GM13977 (cell line): Measurements from ENCODE around the gene ARPP21.

Experiments used
- DNase-seq: peaks from one replicate; pipeline ENCODE4 v3.0.0; 2012; ENCODE audit warnings: low spot score
- in situ Hi-C: fragments of 300-500 bp; cut with MboI; formaldehyde crosslinking; loops from one replicate; pipeline ENCODE4 v1.12.0; 2022; ENCODE audit warnings: low sequenced_read_pairs, low pct_unique_long_range_greater_than_20kb, mixed read lengths, inconsistent platforms; ENCODE audit not compliant: unreplicated experiment
- TF ChIP-seq, protein P1 (sequence below): IDR thresholded peaks from 2 replicates; pipeline ENCODE4 v1.5.1; 2012; ENCODE audit warnings: mild to moderate bottlenecking, control low read depth; ENCODE audit not compliant: insufficient read depth; ENCODE audit errors: extremely low read depth, missing control alignments

ARPP21 gene

DNA sequence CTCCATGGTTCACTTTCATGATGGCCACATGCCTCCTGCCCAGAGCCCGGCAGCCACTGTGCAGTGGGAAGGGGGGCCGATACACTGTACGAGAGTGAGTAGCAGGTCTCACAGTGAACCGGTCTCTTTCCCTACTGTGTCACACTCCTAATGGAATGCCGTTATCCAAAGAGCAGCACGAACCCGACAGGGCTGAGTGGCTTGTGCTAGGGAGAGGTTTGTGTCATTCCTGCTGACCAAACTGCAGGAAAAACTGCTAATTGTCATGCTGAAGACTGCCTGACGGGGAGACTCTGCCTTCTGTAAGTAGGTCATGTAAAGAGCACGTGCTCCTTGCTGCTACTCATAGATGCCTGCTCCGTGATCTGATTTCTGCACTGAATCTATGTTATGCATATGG, 105.1 kb downstream of the ARPP21 start:
- no peak for DNase-seq
- in situ Hi-C loops: no loop called here
- TF ChIP-seq, protein P1, sequence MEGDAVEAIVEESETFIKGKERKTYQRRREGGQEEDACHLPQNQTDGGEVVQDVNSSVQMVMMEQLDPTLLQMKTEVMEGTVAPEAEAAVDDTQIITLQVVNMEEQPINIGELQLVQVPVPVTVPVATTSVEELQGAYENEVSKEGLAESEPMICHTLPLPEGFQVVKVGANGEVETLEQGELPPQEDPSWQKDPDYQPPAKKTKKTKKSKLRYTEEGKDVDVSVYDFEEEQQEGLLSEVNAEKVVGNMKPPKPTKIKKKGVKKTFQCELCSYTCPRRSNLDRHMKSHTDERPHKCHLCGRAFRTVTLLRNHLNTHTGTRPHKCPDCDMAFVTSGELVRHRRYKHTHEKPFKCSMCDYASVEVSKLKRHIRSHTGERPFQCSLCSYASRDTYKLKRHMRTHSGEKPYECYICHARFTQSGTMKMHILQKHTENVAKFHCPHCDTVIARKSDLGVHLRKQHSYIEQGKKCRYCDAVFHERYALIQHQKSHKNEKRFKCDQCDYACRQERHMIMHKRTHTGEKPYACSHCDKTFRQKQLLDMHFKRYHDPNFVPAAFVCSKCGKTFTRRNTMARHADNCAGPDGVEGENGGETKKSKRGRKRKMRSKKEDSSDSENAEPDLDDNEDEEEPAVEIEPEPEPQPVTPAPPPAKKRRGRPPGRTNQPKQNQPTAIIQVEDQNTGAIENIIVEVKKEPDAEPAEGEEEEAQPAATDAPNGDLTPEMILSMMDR: no peak

- no peak for DNase-seq
- TF ChIP-seq, protein P1: no peak
- in situ Hi-C loops: no loop called here
These were observed 106.0 kb downstream of the ARPP21 start for GRCh38 chr3:35745351-35745750.

- no peak for DNase-seq
- TF ChIP-seq, protein P1: no peak
- in situ Hi-C loops: no loop called here
These were observed 106.6 kb downstream of the ARPP21 start for GRCh38 chr3:35745802-35746484.

GRCh38 chr3:35746492-35746891, 107.2 kb downstream of the ARPP21 start:
- DNase-seq: no peak
- TF ChIP-seq, protein P1: no peak
- in situ Hi-C loops: no loop called here

DNA sequence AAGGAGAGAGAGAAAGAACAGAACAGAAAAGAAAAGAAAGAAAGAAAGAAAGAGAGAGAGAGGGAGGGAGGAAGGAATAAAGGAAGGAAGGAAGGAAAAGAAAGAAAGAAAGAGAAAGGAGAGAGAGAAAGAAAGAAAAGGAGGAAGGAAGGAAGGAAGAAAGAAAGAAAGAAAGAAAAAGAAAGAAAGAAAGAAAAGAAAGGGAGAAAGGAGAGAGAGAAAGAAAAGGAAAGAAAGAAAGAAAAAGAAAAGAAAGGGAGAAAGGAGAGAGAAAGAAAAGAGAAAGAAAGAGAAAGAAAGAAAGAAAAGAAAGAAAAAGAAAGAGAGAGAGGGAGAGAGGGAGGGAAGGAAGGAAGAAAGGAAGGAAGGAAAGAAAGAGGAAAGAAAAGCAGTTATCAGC, 108.8 kb downstream of the ARPP21 start:
- DNase-seq: no peak
- TF ChIP-seq, protein P1: no peak
- in situ Hi-C loops: no loop called here

DNA sequence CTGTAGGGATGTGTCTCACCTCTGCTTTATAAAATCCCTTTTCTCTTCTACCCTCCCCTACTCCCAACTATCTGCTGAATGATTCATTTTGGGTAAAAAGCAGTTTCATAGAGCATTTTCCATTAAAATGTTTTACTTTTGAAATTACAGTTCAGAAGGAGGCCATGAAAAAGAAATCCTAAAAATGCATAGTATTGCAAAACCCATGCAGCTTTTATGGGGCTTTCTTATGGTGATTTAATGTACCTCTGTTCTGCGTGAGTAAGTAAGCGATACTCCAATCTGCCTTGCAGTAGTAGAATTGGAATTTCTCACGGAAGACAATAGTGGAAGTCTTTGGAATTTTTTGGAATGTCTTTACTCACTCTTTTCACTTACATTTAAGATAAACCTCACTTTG, 111.9 kb downstream of the ARPP21 start:
- TF ChIP-seq, protein P1: no peak
- in situ Hi-C loops: no loop called here
- no peak for DNase-seq
